HepG2 (cell line): ENCODE data around the gene AGT. TPM values are rescaled to one million over a fixed set of nuclear protein-coding genes. Genes with fewer than 3 reads are reported as not detected.
A peak's percentile ranks its signal among the peaks of the same experiment; 100 is the strongest.

Experiments
- CHD2 ChIP-seq: IDR thresholded peaks from 2 replicates; pipeline ENCODE4 v1.6.1; 2011; ENCODE audit warnings: low read depth, low read length, improper control_type of control experiment
- CREB3 ChIP-seq: sonication (generic); formaldehyde crosslinking; IDR thresholded peaks from 2 replicates; pipeline ENCODE4 v1.5.0; 2020; ENCODE audit warnings: missing genetic modification reagents
- GZF1 ChIP-seq: sonication (generic); formaldehyde crosslinking; IDR thresholded peaks from 2 replicates; pipeline ENCODE4 v1.5.1; 2020; ENCODE audit warnings: mild to moderate bottlenecking, missing genetic modification reagents
- PAX8 ChIP-seq: sonication (generic); formaldehyde crosslinking; IDR thresholded peaks from 2 replicates; pipeline ENCODE4 v1.8.0; 2022; ENCODE audit warnings: mild to moderate bottlenecking, missing genetic modification reagents, borderline replicate concordance
- REXO4 ChIP-seq: sonication (generic); formaldehyde crosslinking; IDR thresholded peaks from 2 replicates; pipeline ENCODE4 v1.8.0; 2022; ENCODE audit warnings: missing genetic modification reagents, mild to moderate bottlenecking, borderline replicate concordance
- RFXANK ChIP-seq: IDR thresholded peaks from 2 replicates; pipeline ENCODE4 v1.6.1; 2016
- TBP ChIP-seq: sonication (generic); formaldehyde crosslinking; IDR thresholded peaks from 2 replicates; pipeline ENCODE4 v1.5.0; 2020; ENCODE audit warnings: missing genetic modification reagents
- TEAD2 ChIP-seq: sonication (generic); formaldehyde crosslinking; IDR thresholded peaks from 2 replicates; pipeline ENCODE4 v1.9.0; 2021; ENCODE audit warnings: missing genetic modification reagents
- YEATS2 ChIP-seq: sonication (generic); formaldehyde crosslinking; IDR thresholded peaks from 2 replicates; pipeline ENCODE4 v1.4.0; 2020; ENCODE audit warnings: missing genetic modification reagents, borderline replicate concordance
- ZBTB44 ChIP-seq: sonication (generic); formaldehyde crosslinking; IDR thresholded peaks from 2 replicates; pipeline ENCODE4 v1.4.0; 2020; ENCODE audit warnings: missing genetic modification reagents
- ZNF143 ChIP-seq: sonication (generic); formaldehyde crosslinking; IDR thresholded peaks from 2 replicates; pipeline ENCODE4 v1.4.0; 2020; ENCODE audit warnings: missing genetic modification reagents
- ZNF44 ChIP-seq: sonication (generic); formaldehyde crosslinking; IDR thresholded peaks from 2 replicates; pipeline ENCODE4 v1.5.1; 2020; ENCODE audit warnings: mild to moderate bottlenecking, missing genetic modification reagents
- ZNF570 ChIP-seq: sonication (generic); formaldehyde crosslinking; IDR thresholded peaks from 2 replicates; pipeline ENCODE4 v1.4.0; 2020; ENCODE audit warnings: mild to moderate bottlenecking, missing genetic modification reagents, borderline replicate concordance
- ZNF639 ChIP-seq: conservative IDR thresholded peaks from 2 replicates; pipeline ENCODE4 v1.6.1; 2018; ENCODE audit warnings: missing genetic modification reagents
- polyA plus RNA-seq, 8 experiments: library from polyadenylated mRNA; depleted of rRNA in 3 of 8; stranded (reverse) in 7 of 8; unstranded in 1 of 8; fragments of >200 nt; fragmentation: Illumina TruSeq in 4 of 8; extraction: Trizol in 4 of 8; gene quantifications; 2 replicates each; pipeline versions ENCODE4 v1.2.1 to v1.2.3, GENCODE V29; 2011 to 2016; ENCODE audit warnings: low read depth in 4 of 8, missing spikeins in 1 of 8, mixed read lengths in 1 of 8; ENCODE audit not compliant: insufficient read depth in 1 of 8
- total RNA-seq, 5 experiments: library from RNA; depleted of rRNA; stranded (reverse); fragments of >200 nt; fragmentation: Illumina TruSeq; extraction: Trizol; gene quantifications; 2 replicates each; pipeline ENCODE4 v1.2.3, GENCODE V29; 2016; ENCODE audit warnings: low read depth in 1 of 5
- TF ChIP-seq, protein P1 (sequence below): sonication (generic); formaldehyde crosslinking; IDR thresholded peaks from 2 replicates; pipeline ENCODE4 v1.4.0; 2020; ENCODE audit warnings: mild to moderate bottlenecking, missing genetic modification reagents, borderline replicate concordance
- TF ChIP-seq, protein P2 (sequence below): sonication (generic); formaldehyde crosslinking; IDR thresholded peaks from 2 replicates; pipeline ENCODE4 v1.8.0; 2023; ENCODE audit warnings: mild to moderate bottlenecking, missing genetic modification reagents
- TF ChIP-seq, protein P3 (sequence below): fragments of 450-650 bp; IDR thresholded peaks from 2 replicates; pipeline ENCODE4 v1.6.1; 2016

AGT gene
- total and polyA plus RNA-seq, 2 of the 13 experiments (the other 11 are each of a cell fraction or from before 2014, with no cell fraction given) = 892 to 2,071 TPM

GRCh38 chr1:230708631-230709580 is 5.0 kb downstream of the AGT start (continued):
- TF ChIP-seq, protein P1, sequence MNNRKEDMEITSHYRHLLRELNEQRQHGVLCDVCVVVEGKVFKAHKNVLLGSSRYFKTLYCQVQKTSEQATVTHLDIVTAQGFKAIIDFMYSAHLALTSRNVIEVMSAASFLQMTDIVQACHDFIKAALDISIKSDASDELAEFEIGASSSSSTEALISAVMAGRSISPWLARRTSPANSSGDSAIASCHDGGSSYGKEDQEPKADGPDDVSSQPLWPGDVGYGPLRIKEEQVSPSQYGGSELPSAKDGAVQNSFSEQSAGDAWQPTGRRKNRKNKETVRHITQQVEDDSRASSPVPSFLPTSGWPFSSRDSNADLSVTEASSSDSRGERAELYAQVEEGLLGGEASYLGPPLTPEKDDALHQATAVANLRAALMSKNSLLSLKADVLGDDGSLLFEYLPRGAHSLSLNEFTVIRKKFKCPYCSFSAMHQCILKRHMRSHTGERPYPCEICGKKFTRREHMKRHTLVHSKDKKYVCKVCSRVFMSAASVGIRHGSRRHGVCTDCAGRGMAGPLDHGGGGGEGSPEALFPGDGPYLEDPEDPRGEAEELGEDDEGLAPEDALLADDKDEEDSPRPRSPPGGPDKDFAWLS (CRISPR knock-in tag) = peak; percentile 62; the same call in 1 of the 2 replicates
- TF ChIP-seq, protein P2, sequence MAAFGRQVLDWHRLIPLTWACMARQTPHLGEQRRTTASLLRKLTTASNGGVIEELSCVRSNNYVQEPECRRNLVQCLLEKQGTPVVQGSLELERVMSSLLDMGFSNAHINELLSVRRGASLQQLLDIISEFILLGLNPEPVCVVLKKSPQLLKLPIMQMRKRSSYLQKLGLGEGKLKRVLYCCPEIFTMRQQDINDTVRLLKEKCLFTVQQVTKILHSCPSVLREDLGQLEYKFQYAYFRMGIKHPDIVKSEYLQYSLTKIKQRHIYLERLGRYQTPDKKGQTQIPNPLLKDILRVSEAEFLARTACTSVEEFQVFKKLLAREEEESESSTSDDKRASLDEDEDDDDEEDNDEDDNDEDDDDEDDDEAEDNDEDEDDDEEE = 0 out of 2 replicates have a peak, but pooled peaks have one; percentile 18
- TF ChIP-seq ZNF570 (no peak), CHD2 (no peak), TEAD2 (CRISPR knock-in tag) (no peak), ZNF44 (CRISPR knock-in tag) (peak; percentile 60; the same call in 1 of the 2 replicates), RFXANK (no peak), CREB3 (CRISPR knock-in tag) (no peak), REXO4 (CRISPR knock-in tag) (no peak; the same call in 1 of the 2 replicates), ZNF639 (CRISPR knock-in tag) (peak; percentile 68; the same call in 1 of the 2 replicates), GZF1 (CRISPR knock-in tag) (peak; percentile 67; the same call in 1 of the 2 replicates), ZNF143 (CRISPR knock-in tag) (peak; percentile 24; the same call in 1 of the 2 replicates), PAX8 (CRISPR knock-in tag) (no peak; the same call in 1 of the 2 replicates), YEATS2 (CRISPR knock-in tag) (peak; percentile 54; the same call in 1 of the 2 replicates), ZBTB44 (0 out of 2 replicates have a peak, but pooled peaks have one; percentile 33), TBP (CRISPR knock-in tag) (no peak)
- TF ChIP-seq, protein P3, sequence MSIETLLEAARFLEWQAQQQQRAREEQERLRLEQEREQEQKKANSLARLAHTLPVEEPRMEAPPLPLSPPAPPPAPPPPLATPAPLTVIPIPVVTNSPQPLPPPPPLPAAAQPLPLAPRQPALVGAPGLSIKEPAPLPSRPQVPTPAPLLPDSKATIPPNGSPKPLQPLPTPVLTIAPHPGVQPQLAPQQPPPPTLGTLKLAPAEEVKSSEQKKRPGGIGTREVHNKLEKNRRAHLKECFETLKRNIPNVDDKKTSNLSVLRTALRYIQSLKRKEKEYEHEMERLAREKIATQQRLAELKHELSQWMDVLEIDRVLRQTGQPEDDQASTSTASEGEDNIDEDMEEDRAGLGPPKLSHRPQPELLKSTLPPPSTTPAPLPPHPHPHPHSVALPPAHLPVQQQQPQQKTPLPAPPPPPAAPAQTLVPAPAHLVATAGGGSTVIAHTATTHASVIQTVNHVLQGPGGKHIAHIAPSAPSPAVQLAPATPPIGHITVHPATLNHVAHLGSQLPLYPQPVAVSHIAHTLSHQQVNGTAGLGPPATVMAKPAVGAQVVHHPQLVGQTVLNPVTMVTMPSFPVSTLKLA = peak; percentile 93
